Activated CD4-positive, alpha-beta T cell treated with anti-CD3 and anti-CD28 coated beads, Interleukin-2, amount 50 U/mL, for 24 hours (primary cell): ENCODE results near the gene MCTP1.
A peak's percentile ranks its signal among the peaks of the same experiment; 100 is the strongest.
"Not testable (repeated sequence)": the region's sequence is repeated elsewhere in the genome, so short reads cannot be mapped to it uniquely, and the experiment has no call there.

Experiments
- DNase-seq, 2 donors: peaks; one replicate each; pipeline ENCODE4 v3.0.0-alpha.2; 2020; ENCODE audit warnings: low read depth in 1 of 2, low spot score in 1 of 2

The MCTP1 gene

DNA sequence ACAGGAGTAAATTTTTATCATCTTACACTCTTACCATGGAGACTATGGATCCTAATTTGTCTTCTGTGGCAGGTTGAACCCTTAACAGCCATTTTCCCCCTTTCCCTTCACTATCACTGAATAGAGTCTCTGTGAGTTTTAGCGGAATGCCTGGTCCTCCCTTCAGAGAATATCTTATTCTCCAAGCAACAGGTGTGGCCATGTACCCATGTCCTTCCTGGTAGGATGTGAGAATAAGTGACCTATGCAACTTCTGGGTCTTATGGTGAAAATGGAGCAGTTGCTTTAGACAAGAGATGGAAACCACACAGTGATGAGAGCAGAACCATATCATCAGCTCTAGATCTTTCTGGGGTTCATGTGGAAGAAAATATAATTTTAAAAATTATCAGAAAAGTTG lies 312.6 kb downstream of the MCTP1 start:
- DNase-seq, result no peak

- no peak for DNase-seq
Observed at GRCh38 chr5:94969174-94969573, 315.7 kb downstream of the MCTP1 start.

GRCh38 chr5:94968507-94969095 lies 316.3 kb downstream of the MCTP1 start:
- DNase-seq, result peak in 1 of 2 donors; percentile 20

GRCh38 chr5:94967525-94967924 lies 317.4 kb downstream of the MCTP1 start:
- DNase-seq, result no peak

- DNase-seq, result not testable (repeated sequence)
Observed at GRCh38 chr5:94959279-94959678, 325.6 kb downstream of the MCTP1 start.

DNA sequence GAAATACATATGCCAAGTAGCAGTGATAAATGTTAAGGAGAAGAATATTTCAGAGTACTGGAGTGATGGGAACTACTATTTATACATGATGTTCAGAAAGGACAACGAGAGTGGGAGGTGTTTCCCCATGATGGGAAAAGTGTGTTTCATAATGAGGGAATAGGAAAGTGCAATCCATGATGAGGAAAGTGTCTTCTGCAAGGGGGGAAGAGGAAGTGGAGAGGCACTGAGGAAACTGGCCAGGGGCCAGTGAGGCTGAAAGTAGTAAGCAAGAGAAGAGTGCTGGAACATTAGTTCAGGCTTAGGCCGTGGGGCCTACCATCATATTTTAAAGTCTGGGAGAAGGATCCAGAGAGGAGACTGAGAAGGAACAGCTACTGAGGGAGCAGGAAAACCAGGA lies 339.2 kb downstream of the MCTP1 start:
- DNase-seq, result no peak

DNA sequence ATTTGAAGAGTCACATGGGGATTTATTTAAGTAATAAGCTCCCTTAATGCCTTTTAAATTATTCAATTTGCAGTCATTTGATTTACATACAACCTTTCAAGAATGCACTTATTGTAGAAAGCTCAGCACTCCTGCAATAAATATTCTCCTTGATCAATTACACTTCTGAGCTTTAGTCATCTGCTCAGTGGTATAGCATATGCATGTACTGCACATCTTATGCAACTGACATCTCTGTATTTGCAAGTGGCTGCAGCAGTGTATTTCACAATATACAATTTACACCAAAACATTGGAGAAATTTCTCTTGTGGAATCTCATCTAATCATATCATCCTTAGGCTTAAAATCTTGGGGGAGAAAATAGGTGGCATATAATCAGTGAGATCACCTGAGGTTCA lies 340.7 kb downstream of the MCTP1 start:
- DNase-seq, result no peak

DNA sequence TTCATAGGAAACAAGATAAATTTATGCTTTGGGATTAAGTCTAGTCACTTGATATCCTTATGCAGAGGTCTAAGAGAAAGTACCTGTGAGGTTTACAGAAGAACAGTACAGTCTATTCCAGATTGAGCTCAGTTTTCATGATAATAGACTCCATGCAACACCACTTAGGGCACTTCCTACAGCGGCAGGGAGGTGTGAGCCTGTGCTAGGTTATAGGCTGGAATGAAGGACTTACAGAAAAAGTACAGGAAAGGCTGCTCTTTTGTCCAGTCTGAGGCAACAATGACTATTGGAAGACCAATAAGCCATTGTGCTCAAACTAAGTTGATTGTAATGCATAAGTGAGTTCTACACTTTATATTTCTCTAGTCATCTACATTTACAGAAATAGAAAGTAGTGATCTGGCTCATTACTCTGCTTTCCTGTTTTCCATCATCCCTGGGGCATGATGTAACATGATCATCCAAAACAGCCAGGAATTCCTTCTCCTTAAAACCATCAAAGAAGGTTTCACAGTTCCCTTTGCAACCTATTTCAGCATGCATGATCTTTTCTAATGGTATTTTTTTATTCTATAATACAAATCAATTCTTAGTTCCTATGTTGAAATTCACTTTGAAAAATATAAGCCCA lies 343.7 kb downstream of the MCTP1 start:
- no peak for DNase-seq

GRCh38 chr5:94932259-94932658 lies 352.6 kb downstream of the MCTP1 start:
- DNase-seq, result no peak

- DNase-seq, result no peak
Observed at GRCh38 chr5:94928891-94929290, 356.0 kb downstream of the MCTP1 start.

DNA sequence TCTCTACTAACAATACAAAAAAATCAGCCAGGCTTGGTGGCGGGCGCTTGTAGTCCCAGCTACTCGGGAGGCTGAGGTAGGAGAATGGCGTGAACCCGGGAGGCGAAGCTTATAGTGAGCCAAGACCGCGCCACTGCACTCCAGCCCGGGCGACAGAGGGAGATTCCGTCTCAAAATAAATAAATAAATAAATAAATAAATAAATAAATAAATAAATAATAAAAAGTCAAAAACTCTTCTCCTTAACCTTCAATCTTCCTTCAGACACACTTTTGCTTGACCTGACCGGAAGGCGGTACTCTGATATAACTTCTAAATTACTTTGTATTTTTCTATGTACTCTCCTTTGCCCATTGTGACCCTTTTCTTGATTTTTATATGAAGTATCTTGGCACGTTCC lies 364.3 kb downstream of the MCTP1 start:
- DNase-seq, result no peak

GRCh38 chr5:94916619-94917018 lies 368.3 kb downstream of the MCTP1 start:
- DNase-seq, result no peak

- no peak for DNase-seq
Observed at GRCh38 chr5:94911276-94911675, 373.6 kb downstream of the MCTP1 start.

DNA sequence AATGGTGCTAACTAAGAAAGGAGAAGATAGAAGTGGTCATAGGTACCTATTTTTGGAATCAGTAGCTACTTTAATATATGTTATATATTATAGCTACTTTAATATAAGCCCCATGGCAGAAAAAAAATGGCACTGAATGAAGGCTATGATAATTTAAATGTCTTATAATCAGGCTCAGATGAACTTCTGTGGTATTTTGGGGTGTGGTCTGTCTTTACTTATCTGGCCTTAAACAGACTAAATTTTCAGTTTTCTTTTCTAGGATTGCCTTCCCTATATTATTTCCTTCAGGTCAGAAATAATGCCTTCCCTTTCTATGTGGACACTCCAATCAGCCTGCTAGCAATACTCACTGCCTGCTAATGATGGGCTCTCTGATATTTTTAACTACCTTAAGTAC lies 374.2 kb downstream of the MCTP1 start:
- no peak for DNase-seq

DNA sequence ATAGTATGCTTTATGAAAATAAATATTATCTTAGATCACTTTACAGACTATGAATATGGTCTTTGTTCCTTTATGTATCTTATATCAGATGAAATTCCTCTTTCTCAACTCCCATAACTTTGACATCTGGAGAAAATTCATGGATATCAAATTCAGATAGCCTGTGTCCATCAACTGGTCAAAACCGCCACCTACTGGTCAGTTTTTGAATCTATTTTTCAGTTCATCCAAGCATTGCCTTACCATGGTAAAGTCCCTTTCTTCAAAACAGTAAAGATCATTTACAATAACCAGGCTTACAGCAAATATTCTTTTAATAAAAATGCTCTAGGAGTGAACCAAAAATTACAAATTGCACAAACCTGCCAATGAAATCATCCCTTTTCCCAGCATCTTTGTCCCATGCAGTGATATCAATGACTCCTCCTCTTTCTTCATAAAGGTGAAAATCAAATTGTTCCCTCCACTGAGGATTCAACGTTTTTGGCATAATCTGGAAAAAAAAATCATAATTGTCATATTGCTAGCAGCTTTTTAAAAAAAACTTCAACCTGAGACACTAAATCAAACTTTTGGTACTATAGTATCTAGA lies 375.9 kb downstream of the MCTP1 start:
- DNase-seq, result no peak

DNA sequence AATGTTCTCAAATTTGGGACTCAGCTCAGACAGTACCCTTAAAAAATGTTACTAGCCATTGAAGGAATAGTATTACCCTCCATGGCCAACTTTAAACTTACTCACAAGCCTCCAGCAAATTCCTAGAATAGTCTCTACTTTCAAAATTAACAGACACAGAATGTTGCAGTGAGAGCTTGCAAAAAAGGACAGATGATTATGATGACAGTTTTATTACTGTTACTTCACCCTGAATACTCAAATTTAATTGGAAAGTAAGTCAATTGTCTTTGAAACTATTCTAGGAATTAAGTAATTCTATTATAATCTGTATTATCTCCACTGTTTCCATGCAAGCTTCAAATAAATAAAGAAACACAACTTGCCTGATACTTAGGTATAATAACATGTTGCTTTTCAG lies 378.1 kb downstream of the MCTP1 start:
- DNase-seq, result no peak

GRCh38 chr5:94903726-94904125 lies 381.2 kb downstream of the MCTP1 start:
- no peak for DNase-seq

- DNase-seq, result no peak
Observed at GRCh38 chr5:94901191-94901979, 383.5 kb downstream of the MCTP1 start.

GRCh38 chr5:94900006-94900505 lies 384.8 kb downstream of the MCTP1 start:
- no peak for DNase-seq

DNA sequence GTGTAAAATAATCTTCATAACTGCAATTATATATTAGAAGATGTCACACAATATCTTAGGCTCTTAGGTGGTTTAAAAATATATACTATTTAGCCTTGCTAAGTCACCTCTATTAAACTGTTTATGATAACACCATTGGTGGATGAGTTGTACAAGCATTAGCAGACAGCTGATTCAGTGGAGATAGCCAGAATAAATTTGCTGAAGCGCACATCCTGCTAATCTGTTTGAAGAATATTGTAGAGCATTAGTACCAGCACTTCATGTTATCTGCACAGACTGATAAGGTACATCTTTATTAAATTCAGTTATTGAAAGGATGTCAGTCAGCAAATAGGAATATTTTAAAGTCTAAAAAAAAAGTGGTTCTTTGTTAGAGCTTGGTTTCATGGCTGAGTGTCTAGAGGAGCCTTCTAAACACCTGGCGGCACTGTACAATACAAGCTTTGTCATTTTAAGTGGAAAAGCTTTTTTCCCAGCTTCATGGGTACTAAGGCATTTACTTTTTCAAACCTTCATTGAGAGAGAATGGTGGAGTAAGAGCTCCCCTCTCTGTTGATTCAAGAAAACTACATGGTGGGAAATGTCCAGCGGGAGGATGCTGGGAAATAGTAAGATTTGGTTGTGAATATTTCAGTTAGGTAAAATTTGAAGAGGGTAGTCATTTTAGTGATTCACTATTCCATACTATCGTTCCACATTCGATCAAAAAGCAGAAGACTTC lies 391.3 kb downstream of the MCTP1 start:
- DNase-seq, result no peak

DNA sequence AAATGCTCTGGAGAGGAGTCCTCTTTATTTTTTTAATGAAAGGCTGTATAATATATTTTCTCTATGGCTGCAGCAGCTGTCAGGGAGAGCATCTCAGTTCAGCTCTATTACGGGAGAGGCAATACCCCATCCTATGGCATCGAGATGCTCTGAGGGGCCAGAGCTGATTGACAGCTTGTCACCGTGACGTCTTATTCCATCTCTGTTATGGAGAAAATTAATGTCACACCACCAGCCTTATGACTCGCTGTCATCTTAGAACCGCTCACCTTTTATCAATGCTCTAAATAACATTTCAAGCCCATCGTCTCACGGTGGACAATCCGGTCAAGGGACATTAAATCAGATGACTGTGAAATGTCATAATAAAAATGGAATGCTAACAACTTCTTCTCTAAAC lies 392.9 kb downstream of the MCTP1 start:
- no peak for DNase-seq
